Cardiac fibroblast (primary cell): Measurements from ENCODE around the gene ABLIM2.

Experiments used
- DNase-seq, 2 donors: peaks; one replicate each; pipeline versions ENCODE4 v3.0.0 to v3.0.0-alpha.2; 2010; ENCODE audit warnings: low read depth in 2 of 2
- H3K4me3 ChIP-seq, 2 donors: replicated peaks in 1 of 2; 1 replicate in 1 of 2; 2 replicates in 1 of 2; pipeline ENCODE4 v1.5.1; 2011; ENCODE audit warnings: low read depth in 2 of 2, low read length in 2 of 2, mild to moderate bottlenecking in 2 of 2, moderate library complexity in 1 of 2
- CTCF ChIP-seq: IDR thresholded peaks from one replicate; pipeline ENCODE4 v1.5.1; 2011; ENCODE audit warnings: low read depth, mild to moderate bottlenecking, low read length, inconsistent platforms

Gene ABLIM2

GRCh38 chr4:8029689-8030088, 128.9 kb downstream of the ABLIM2 start:
- TF ChIP-seq CTCF: no peak
- no peak overlapping the region for H3K4me3 ChIP-seq
- no peak for DNase-seq

GRCh38 chr4:8028884-8029568, 129.6 kb downstream of the ABLIM2 start:
- DNase-seq: no peak
- no peak for TF ChIP-seq CTCF
- no peak overlapping the region for H3K4me3 ChIP-seq

GRCh38 chr4:8028368-8028767, 130.2 kb downstream of the ABLIM2 start:
- TF ChIP-seq CTCF: no peak
- no peak for DNase-seq

GRCh38 chr4:8026453-8026852, 132.2 kb downstream of the ABLIM2 start:
- DNase-seq: no peak

More at GRCh38 chr4:8028368-8028767, 130.2 kb downstream of the ABLIM2 start:
- H3K4me3 ChIP-seq: no peak overlapping the region

GRCh38 chr4:8025668-8026067, 132.9 kb downstream of the ABLIM2 start:
- DNase-seq: no peak
- no peak overlapping the region for H3K4me3 ChIP-seq
- TF ChIP-seq CTCF: no peak

More at GRCh38 chr4:8026453-8026852, 132.2 kb downstream of the ABLIM2 start:
- no peak overlapping the region for H3K4me3 ChIP-seq
- TF ChIP-seq CTCF: no peak

GRCh38 chr4:8024073-8024786, 134.4 kb downstream of the ABLIM2 start:
- DNase-seq: no peak
- no peak for TF ChIP-seq CTCF

GRCh38 chr4:8023696-8024033, 134.9 kb downstream of the ABLIM2 start:
- H3K4me3 ChIP-seq: no peak overlapping the region
- DNase-seq: no peak
- TF ChIP-seq CTCF: no peak

More at GRCh38 chr4:8024073-8024786, 134.4 kb downstream of the ABLIM2 start:
- H3K4me3 ChIP-seq: no peak overlapping the region
